Mesothelial cell of epicardium (in vitro differentiated cells): ENCODE measurements around the gene RFLNA. TPM values are rescaled to one million over a fixed set of nuclear protein-coding genes. Genes with fewer than 3 reads are reported as not detected.

Source experiments
- DNase-seq, 2 experiments: peaks; one replicate each; pipeline ENCODE4 v3.0.0; 2021; ENCODE audit warnings: low spot score in 2 of 2; ENCODE audit not compliant: unreplicated experiment in 2 of 2
- H3K27ac Mint-ChIP-seq: 2 replicates; pipeline ENCODE4 v1.8.0; 2021; ENCODE audit warnings: mixed read lengths
- H3K27me3 Mint-ChIP-seq: 2 replicates; pipeline ENCODE4 v1.8.0; 2021; ENCODE audit warnings: low read depth, mixed read lengths
- H3K36me3 Mint-ChIP-seq: 2 replicates; pipeline ENCODE4 v1.8.0; 2021; ENCODE audit warnings: mixed read lengths
- H3K4me1 Mint-ChIP-seq: 2 replicates; pipeline ENCODE4 v1.8.0; 2021; ENCODE audit warnings: mixed read lengths
- H3K4me3 Mint-ChIP-seq: 2 replicates; pipeline ENCODE4 v1.8.0; 2021; ENCODE audit warnings: mild to moderate bottlenecking, moderate library complexity, mixed read lengths
- H3K9me3 Mint-ChIP-seq: 2 replicates; pipeline ENCODE4 v1.8.0; 2021; ENCODE audit warnings: mixed read lengths
- CTCF ChIP-seq: fragments of 200-600 bp; sonication (generic); IDR thresholded peaks from one replicate; pipeline ENCODE4 v1.5.0; 2021; ENCODE audit warnings: antibody characterized with exemption; ENCODE audit not compliant: unreplicated experiment
- total RNA-seq: library from RNA; stranded (reverse); gene quantifications from 3 replicates; pipeline ENCODE4 v1.2.1, GENCODE V29; 2021

The RFLNA gene
- total RNA-seq, 1 donor from 2014 or later, result 41.0 TPM

- Mint-ChIP-seq H3K9me3 (no peaks in the 10 kb centered on the region), H3K4me3 (no peak overlapping the region), H3K4me1 (peaks cover 46% of the 10 kb centered on the region), H3K27me3 (no peaks in the 10 kb centered on the region), H3K36me3 (peaks cover 4% of the 10 kb centered on the region), H3K27ac (no peak overlapping the region)
- no peak for TF ChIP-seq CTCF
- no peak for DNase-seq
Observed at GRCh38 chr12:124292385-124292784, 2.5 kb upstream of the RFLNA start.

- peaks cover 2% of the 10 kb centered on the region for H3K36me3 Mint-ChIP-seq
- H3K4me1 Mint-ChIP-seq, result peaks cover 47% of the 10 kb centered on the region
- H3K4me3 Mint-ChIP-seq, result peak overlapping the region; percentile 69
- H3K27ac Mint-ChIP-seq, result peak overlapping the region; percentile 25
- no peaks in the 10 kb centered on the region for H3K9me3 Mint-ChIP-seq
- DNase-seq, result no peak
- H3K27me3 Mint-ChIP-seq, result no peaks in the 10 kb centered on the region
- TF ChIP-seq CTCF, result no peak
Observed at GRCh38 chr12:124293286-124294003, 1.4 kb upstream of the RFLNA start.

DNA sequence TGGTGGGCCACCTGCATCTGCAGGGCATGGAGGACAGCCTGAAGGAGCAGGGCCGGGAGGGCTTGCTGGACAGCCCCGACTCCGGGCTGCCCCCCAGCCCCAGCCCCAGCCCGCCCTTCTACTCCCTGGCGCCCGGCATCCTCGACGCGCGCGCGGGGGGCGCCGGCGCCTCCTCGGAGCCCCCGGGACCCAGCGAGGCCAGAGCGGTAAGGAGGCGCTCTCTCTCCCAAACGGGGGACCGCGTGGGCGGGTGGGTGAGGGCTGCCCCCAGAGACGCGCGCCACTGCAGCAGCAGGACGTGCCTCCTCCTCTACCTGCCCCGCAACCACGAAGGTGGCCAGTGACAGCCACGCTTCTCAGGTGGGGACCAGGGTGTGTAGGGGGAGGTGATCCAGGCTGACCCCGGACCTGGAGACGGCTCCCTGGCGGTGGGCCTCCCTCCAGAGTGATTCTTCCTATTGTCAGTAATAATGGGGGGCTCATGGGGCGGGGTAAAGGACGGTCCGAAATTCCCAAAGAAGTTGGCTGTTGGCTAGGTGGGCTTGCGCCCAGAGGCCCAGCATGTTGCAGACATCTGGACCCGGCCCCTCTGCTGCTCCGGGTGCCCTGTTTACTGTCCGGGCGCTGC is 652 bp downstream of the RFLNA start:
- Mint-ChIP-seq H3K4me1 (peaks cover 29% of the 10 kb centered on the region), H3K27me3 (no peaks in the 10 kb centered on the region), H3K27ac (peak overlapping the region; percentile 69), H3K4me3 (peak overlapping the region; percentile 86), H3K9me3 (no peaks in the 10 kb centered on the region), H3K36me3 (peaks cover 16% of the 10 kb centered on the region)
- no peak for TF ChIP-seq CTCF
- DNase-seq, result no peak

DNA sequence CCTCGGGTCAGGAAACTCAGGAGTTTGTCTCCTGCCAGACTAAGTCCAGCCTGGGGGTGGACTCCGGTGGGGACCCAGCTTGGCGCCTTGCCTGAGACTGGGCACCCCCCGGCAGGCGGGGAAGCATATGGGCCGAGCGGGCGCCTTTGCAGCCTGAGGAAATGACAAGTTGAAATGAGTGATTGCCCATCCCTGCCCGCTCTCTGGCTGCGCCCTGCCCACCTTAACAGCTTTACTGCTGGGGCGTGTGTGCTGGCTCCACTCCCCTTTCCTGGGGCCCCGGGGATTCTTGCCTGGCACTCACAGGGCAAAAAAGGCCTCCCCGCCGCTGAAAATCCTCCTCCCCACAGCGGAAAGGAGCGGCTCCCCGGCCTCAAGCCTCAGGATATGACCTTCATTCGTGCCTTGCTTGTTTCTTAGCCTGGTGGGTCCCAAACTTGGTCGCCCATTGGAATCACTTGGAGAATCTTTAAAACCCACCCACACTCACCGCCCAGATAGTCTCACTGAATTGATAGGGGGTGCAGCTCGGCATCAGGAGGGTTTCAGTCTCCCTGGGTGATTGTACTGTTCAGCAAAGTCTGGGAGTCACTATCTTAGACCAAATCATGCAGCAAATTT is 1.5 kb downstream of the RFLNA start:
- TF ChIP-seq CTCF, result no peak
- peaks cover 29% of the 10 kb centered on the region for H3K4me1 Mint-ChIP-seq
- peak overlapping the region; percentile 86 for H3K4me3 Mint-ChIP-seq
- DNase-seq, result peak in 1 of 2 experiments; percentile 55
- peaks cover 16% of the 10 kb centered on the region for H3K36me3 Mint-ChIP-seq
- no peaks in the 10 kb centered on the region for H3K9me3 Mint-ChIP-seq
- peak overlapping the region; percentile 67 for H3K27ac Mint-ChIP-seq
- no peaks in the 10 kb centered on the region for H3K27me3 Mint-ChIP-seq

GRCh38 chr12:124296916-124297351 is 2.0 kb downstream of the RFLNA start:
- peak overlapping the region; percentile 86 for H3K4me3 Mint-ChIP-seq
- no peaks in the 10 kb centered on the region for H3K9me3 Mint-ChIP-seq
- DNase-seq, result no peak
- no peaks in the 10 kb centered on the region for H3K27me3 Mint-ChIP-seq
- H3K4me1 Mint-ChIP-seq, result peaks cover 29% of the 10 kb centered on the region
- no peak for TF ChIP-seq CTCF
- H3K36me3 Mint-ChIP-seq, result peaks cover 16% of the 10 kb centered on the region
- peak overlapping the region; percentile 67 for H3K27ac Mint-ChIP-seq
